ENCODE results near the gene SLC37A3. TPM values are rescaled to one million over a fixed set of nuclear protein-coding genes. Genes with fewer than 3 reads are reported as not detected.

SLC37A3 gene
- total and polyA plus RNA-seq, 4 donors: 7.3 to 30.8 (median 10.6) TPM

DNA sequence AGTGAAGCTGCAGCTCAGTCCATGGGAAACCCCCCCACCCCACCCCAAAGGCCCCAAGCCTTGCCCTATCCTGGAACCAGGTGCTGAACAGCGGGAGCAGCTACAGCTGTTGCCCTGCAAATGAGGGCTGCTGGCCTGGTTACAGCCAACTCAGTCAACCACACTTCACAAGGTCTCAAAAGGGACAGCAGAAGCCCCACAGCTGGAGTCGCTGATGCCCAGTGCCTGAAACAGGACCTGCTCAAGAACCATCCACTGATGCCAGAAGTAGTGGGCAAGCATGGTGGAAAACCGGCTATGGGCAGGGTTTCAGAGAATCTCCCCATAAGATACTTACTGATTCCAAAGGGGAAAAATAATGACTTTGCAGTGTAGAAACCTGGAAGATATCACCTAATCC is 110.3 kb downstream of the SLC37A3 start:
- Histone ChIP-seq H3K27ac (ENCODE audit: low read depth in 1 of 2, low read length in 2 of 2) (no peak overlapping the region), H3K4me3 (ENCODE audit: low read depth in 1 of 3, low read length in 3 of 3) (no peak overlapping the region), H3K4me1 (ENCODE audit: control insufficient read depth in 4 of 4, insufficient read depth in 4 of 4, low read length in 3 of 4) (no peaks in the 10 kb centered on the region), H3K36me3 (ENCODE audit: control insufficient read depth in 4 of 4, insufficient read depth in 3 of 4, low read depth in 1 of 4, low read length in 3 of 4) (no peaks in the 10 kb centered on the region), H3K27me3 (ENCODE audit: control insufficient read depth in 4 of 4, insufficient read depth in 4 of 4, low read length in 3 of 4) (no peaks in the 10 kb centered on the region), H3K9me3 (ENCODE audit: control insufficient read depth in 4 of 4, low read length in 3 of 4) (no peaks in the 10 kb centered on the region), H3K9ac (ENCODE audit: low read depth in 1 of 2, low read length in 2 of 2) (no peak overlapping the region)
- 98% methylated on average over 3 of the region's 3 CpGs for WGBS
- no peak for DNase-seq (ENCODE audit: low spot score)
- TF ChIP-seq, protein P1, sequence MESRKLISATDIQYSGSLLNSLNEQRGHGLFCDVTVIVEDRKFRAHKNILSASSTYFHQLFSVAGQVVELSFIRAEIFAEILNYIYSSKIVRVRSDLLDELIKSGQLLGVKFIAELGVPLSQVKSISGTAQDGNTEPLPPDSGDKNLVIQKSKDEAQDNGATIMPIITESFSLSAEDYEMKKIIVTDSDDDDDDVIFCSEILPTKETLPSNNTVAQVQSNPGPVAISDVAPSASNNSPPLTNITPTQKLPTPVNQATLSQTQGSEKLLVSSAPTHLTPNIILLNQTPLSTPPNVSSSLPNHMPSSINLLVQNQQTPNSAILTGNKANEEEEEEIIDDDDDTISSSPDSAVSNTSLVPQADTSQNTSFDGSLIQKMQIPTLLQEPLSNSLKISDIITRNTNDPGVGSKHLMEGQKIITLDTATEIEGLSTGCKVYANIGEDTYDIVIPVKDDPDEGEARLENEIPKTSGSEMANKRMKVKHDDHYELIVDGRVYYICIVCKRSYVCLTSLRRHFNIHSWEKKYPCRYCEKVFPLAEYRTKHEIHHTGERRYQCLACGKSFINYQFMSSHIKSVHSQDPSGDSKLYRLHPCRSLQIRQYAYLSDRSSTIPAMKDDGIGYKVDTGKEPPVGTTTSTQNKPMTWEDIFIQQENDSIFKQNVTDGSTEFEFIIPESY (IDR thresholded peaks at IDR 0.05): no peak
- TF ChIP-seq FOXA1 (IDR thresholded peaks at IDR 0.05) (no peak), JUND (IDR thresholded peaks at IDR 0.05) (no peak), NR2F2 (IDR thresholded peaks at IDR 0.05) (no peak), HNF4G (IDR thresholded peaks at IDR 0.05) (no peak), SP1 (IDR thresholded peaks at IDR 0.05) (no peak), MAX (IDR thresholded peaks at IDR 0.05) (no peak), YY1 (IDR thresholded peaks at IDR 0.05) (no peak), RXRA (IDR thresholded peaks at IDR 0.05) (no peak), EGR1 (IDR thresholded peaks at IDR 0.05; ENCODE audit: low read depth in 2 of 2) (no peak), GABPA (IDR thresholded peaks at IDR 0.05 in 1 of 2, conservative IDR thresholded peaks at IDR 0.05 in 1 of 2) (no peak), RAD21 (IDR thresholded peaks at IDR 0.05) (no peak), REST (IDR thresholded peaks at IDR 0.05) (no peak), HNF4A (conservative IDR thresholded peaks at IDR 0.05) (no peak), ATF3 (IDR thresholded peaks at IDR 0.05) (no peak), TAF1 (conservative IDR thresholded peaks at IDR 0.05) (no peak), FOXA2 (IDR thresholded peaks at IDR 0.05) (no peak), CTCF (IDR thresholded peaks at IDR 0.05; ENCODE audit: low read depth, low read length, missing input control) (no peak)
